ENCODE data around the gene TPD52L3. TPM values are rescaled to one million over a fixed set of nuclear protein-coding genes. Genes with fewer than 3 reads are reported as not detected.
A peak's percentile ranks its signal among the peaks of the same experiment; 100 is the strongest.

The TPD52L3 gene
- total RNA-seq, 6 experiments from 2014 or later = not detected

DNA sequence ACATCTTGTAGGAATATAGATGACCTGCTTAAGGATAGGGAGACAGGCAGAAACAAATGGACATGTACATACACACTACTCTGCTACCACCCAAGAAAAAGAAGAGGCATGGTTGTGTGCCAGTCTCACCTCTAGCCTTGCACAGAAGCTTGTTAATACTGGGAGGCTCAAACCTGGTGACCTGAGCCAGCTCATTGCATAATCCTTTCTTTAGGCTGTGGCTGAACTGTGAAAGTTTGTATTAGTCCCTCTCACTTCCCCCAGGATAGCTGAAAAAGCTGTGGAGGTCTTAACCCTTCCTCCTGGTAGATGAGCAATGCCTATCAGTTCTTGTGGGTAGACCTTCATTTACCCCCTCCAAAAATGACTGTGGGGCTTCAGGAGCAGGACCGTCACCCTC, 28.7 kb downstream of the TPD52L3 start:
- intact Hi-C loops (cut with DNase I) = loop anchor here (5.0 to 10.0 kb wide), 2 partner anchors 188 to 210 kb away; no protein-coding TSS in a partner anchor
- Histone ChIP-seq H3K27ac (no peak overlapping the region), H3K27me3 (no peaks in the 10 kb centered on the region), H3K36me3 (no peaks in the 10 kb centered on the region), H3K4me1 (no peaks in the 10 kb centered on the region), H3K4me3 (no peak overlapping the region), H3K9me3 (no peaks in the 10 kb centered on the region)
- TF ChIP-seq, protein P1, sequence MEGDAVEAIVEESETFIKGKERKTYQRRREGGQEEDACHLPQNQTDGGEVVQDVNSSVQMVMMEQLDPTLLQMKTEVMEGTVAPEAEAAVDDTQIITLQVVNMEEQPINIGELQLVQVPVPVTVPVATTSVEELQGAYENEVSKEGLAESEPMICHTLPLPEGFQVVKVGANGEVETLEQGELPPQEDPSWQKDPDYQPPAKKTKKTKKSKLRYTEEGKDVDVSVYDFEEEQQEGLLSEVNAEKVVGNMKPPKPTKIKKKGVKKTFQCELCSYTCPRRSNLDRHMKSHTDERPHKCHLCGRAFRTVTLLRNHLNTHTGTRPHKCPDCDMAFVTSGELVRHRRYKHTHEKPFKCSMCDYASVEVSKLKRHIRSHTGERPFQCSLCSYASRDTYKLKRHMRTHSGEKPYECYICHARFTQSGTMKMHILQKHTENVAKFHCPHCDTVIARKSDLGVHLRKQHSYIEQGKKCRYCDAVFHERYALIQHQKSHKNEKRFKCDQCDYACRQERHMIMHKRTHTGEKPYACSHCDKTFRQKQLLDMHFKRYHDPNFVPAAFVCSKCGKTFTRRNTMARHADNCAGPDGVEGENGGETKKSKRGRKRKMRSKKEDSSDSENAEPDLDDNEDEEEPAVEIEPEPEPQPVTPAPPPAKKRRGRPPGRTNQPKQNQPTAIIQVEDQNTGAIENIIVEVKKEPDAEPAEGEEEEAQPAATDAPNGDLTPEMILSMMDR (IDR thresholded peaks at IDR 0.05) = no peak
- DNase-seq (no peak), ATAC-seq (peak; percentile 59 to 82 (median 70))
- no CpG with 5 or more reads among the region's 1 CpG for WGBS (ENCODE audit: insufficient coverage, low coverage, low lambda C conversion rate, missing lambda C conversion rate)

DNA sequence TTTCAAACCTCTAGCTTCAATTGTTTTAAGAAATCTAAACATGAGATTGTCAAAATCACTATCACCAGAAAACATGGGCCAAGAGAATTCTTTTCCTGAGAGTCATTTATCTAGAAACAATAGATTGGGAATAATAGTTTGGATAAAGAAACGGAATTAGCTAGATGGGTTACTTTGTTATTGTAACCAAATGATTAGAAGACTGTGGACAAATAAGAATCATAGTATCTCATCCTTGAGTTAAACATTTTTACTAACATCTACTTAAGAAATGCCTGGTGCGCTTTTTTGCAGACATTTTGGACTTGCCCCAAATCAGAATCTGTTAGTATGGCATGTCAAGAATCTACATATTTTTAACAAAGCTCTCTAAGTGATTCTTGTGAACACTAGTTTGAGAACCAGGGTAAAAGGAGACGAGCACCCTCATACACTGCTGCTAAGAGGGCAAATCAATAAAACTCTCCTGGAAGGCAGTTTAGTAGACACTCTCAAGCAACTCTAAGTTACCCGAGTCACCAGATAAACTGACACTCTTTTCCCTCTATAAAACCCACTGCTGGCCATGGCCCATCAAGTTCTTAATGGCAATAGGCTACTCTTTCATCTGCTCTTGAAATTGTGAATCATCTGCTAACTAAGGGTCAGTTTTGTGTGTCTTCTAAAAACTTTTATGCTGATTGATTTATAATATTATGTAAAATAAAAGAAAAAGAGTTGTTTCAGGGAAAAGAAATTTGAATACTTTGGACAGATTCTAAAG, 39.1 kb downstream of the TPD52L3 start:
- no peaks in the 10 kb centered on the region for H3K9me3 ChIP-seq
- no peaks in the 10 kb centered on the region for H3K36me3 ChIP-seq
- no peaks in the 10 kb centered on the region for H3K27me3 ChIP-seq
- TF ChIP-seq, protein P1 (IDR thresholded peaks at IDR 0.05) = no peak
- TF ChIP-seq POLR2A (IDR thresholded peaks at IDR 0.05) = no peak
- WGBS (ENCODE audit: insufficient coverage, low coverage, low lambda C conversion rate, missing lambda C conversion rate) = 68% methylated on average over 4 of the region's 4 CpGs
- H3K4me3 ChIP-seq = no peak overlapping the region
- H3K27ac ChIP-seq = no peak overlapping the region
- DNase-seq = no peak
- intact Hi-C loops (cut with DNase I) = no loop called here
- H3K4me1 ChIP-seq = no peaks in the 10 kb centered on the region
- ATAC-seq = no peak

DNA sequence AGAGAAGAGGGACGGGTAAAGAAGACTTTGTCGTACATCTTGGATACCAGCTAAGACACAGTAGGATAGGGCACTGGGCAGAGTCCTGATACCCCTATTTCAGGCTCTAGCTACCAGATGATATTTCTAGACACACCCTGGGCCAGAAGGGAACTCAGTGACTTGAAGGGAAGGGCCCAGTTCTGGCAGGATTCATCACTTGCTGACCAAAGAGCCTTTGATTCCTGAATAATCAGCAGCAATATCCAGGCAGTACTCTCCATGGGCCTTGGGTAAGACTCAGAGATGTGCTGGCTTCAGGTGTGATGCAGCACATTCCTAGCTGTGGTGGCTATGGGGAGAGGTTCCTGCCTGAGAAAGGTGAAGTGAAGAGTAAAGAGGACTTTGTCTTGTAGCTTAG, 40.7 kb downstream of the TPD52L3 start:
- Histone ChIP-seq H3K4me1 (no peaks in the 10 kb centered on the region), H3K9me3 (no peaks in the 10 kb centered on the region), H3K4me3 (no peak overlapping the region), H3K27ac (no peak overlapping the region), H3K27me3 (no peaks in the 10 kb centered on the region), H3K36me3 (no peaks in the 10 kb centered on the region)
- intact Hi-C loops (cut with DNase I) = no loop called here
- TF ChIP-seq, protein P1 (IDR thresholded peaks at IDR 0.05) = no peak
- TF ChIP-seq POLR2A (IDR thresholded peaks at IDR 0.05) = no peak
- no CpG with 5 or more reads among the region's 2 CpGs for WGBS (ENCODE audit: insufficient coverage, low coverage, low lambda C conversion rate, missing lambda C conversion rate)
- no peak for ATAC-seq
- no peak for DNase-seq

Other genes with a start within 250 kb of the TPD52L3 start
- gene IL33, start 112.6 kb upstream of the TPD52L3 start, total RNA-seq = 10 to 100 TPM in 3 of 6 experiments, 1 to 10 TPM in 3; 8.4 to 34.1 (median 10.6) TPM
- gene UHRF2, start 84.8 kb downstream of the TPD52L3 start, total RNA-seq = 10 to 100 TPM; 12.6 to 18.8 (median 17.1) TPM

All from right lobe of liver (tissue), 6 donors.